ENCODE data around the gene ZBTB20.

GRCh38 chr3:114714957-114715460 is 432.1 kb downstream of the ZBTB20 start:
- TF ChIP-seq, protein P1, sequence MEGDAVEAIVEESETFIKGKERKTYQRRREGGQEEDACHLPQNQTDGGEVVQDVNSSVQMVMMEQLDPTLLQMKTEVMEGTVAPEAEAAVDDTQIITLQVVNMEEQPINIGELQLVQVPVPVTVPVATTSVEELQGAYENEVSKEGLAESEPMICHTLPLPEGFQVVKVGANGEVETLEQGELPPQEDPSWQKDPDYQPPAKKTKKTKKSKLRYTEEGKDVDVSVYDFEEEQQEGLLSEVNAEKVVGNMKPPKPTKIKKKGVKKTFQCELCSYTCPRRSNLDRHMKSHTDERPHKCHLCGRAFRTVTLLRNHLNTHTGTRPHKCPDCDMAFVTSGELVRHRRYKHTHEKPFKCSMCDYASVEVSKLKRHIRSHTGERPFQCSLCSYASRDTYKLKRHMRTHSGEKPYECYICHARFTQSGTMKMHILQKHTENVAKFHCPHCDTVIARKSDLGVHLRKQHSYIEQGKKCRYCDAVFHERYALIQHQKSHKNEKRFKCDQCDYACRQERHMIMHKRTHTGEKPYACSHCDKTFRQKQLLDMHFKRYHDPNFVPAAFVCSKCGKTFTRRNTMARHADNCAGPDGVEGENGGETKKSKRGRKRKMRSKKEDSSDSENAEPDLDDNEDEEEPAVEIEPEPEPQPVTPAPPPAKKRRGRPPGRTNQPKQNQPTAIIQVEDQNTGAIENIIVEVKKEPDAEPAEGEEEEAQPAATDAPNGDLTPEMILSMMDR (IDR thresholded peaks at IDR 0.05 in 8 of 11, conservative IDR thresholded peaks at IDR 0.05 in 3 of 11), result no peak
- no peak for TF ChIP-seq POLR2AphosphoS5 (IDR thresholded peaks at IDR 0.05)

All from spleen (tissue), 7 donors.